Thyroid gland (tissue), 4 donors: ENCODE data around the gene SUCLG2.

ENCODE experiments used
- CTCF ChIP-seq, 6 experiments: fragments of 200-600 bp in 3 of 6; fragments of 450-650 bp in 3 of 6; sonication (generic) in 3 of 6; IDR thresholded peaks; one replicate each; pipeline ENCODE4 v1.5.1; 2016 to 2019; ENCODE audit warnings: antibody characterized with exemption in 6 of 6, mild to moderate bottlenecking in 2 of 6, inconsistent platforms in 1 of 6, moderate library complexity in 1 of 6
- POLR2A ChIP-seq, 2 donors: fragments of 450-650 bp; IDR thresholded peaks; one replicate each; pipeline ENCODE4 v1.6.1; 2017; ENCODE audit warnings: antibody characterized with exemption in 2 of 2, mild to moderate bottlenecking in 2 of 2, moderate library complexity in 1 of 2

DNA sequence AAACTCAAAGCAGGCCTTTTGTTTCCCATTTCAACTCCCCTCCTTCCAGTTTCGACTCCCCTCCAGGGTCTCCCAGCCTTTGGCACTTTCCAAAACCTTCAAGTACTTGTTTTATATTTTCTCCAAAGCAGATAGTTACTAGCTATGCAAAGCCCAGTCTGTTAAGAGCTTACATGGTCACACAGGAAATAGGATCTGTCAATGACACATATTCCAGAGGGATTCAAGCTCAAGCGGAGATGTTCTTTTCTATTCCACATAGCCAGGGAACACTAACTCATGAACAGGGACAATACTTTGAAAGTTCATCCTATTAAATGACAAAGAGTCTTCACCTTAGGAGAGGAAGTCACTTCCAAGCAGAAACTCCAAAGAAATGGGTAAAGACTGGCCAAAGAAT, 18.6 kb downstream of the SUCLG2 start:
- TF ChIP-seq CTCF (IDR thresholded peaks at IDR 0.05) (no peak), POLR2A (IDR thresholded peaks at IDR 0.05) (no peak)
